TTC549 (cell line): ENCODE results near the gene ATF5.
"Not testable (repeated sequence)": the region's sequence is repeated elsewhere in the genome, so short reads cannot be mapped to it uniquely, and the experiment has no call there.

Experiments
- FAIRE-seq: peaks from 2 replicates; lab custom pipeline; 2012; peaks lifted over from hg19 to GRCh38; lab: Jason Lieb, UNC

The ATF5 gene

DNA sequence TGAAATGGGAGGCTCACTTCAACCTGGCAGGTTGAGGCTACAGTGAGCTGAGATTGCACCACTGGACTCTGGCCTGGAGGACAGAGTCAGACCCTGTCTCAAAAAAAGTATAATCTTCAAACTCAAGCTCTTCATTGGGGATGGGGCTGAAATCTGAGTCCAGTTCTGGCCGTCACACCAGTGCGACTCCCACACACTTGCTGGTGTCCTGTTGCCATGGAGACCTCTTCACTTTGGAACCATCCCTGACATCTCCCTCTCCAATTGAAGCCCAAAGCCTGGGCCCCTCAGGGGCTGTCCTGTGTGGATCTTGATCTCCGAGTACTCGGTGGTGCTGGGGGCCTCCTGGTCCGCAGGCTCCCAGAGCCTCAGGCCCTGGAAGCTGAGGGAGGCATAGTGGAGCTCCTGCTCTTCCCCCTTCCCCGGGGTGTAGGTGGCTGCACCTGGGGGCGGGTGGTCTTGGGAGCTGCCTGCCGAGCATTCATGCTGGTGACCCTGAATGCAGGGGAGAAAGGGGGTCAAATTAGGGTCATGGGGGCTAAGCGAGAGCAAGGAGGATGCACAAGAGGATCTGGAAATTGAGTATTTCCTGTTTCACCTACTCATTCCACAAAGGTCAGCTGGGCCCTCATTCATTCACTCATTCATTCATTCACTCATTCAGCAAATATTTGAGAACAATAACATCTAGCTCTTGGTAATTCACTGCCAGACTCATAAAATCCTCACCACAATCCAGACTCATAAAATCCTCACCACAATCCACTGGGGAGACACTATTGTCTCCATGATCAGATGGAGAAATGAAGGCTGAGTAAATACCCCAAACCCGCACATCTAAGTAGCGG, 21.0 kb downstream of the ATF5 start:
- no peak for FAIRE-seq

DNA sequence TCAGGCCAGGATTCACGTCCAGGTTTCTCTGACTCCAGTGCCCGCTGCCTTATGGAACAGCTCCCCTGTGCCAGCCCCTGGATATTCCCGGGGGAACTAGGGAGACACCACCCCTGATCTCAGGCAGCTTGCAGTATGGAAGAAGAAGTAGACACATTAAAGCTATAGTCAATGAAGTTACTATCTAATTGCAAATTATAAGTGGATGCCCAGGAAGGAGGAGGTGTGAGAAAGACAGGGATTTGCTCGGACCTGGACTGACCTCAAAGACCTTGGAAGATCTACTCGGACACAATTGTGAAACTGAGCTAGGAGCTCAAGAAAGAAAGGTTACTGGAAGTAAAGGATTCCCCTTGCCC, 21.6 kb downstream of the ATF5 start:
- FAIRE-seq = no peak

DNA sequence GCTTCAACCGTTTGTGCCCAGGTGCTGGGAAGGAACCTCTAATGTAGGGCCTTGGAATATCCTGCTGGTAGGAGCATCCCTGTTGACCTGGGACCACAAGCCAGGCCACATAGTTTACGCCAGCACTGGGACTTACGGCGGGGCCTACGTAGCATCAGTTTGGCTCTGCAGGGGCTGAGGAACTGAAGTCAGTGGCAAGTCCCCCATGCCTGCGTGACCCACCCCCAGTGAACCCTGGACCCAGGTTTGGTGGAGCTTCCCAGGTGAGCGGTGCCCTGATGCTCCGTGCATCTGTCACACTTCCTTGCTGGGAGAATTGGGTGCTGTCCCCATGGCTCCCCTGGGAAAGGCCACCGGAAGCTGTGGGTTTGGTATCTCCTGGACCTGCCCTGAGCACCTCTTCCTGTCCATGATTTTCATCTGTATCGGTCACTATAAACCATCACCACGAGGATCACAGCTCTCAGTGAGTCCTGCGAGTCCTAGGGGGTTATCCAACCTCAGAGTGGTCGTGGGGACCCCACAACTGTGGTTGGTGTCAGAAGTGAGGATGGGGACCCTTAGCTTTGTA, 22.0 kb downstream of the ATF5 start:
- no peak for FAIRE-seq

DNA sequence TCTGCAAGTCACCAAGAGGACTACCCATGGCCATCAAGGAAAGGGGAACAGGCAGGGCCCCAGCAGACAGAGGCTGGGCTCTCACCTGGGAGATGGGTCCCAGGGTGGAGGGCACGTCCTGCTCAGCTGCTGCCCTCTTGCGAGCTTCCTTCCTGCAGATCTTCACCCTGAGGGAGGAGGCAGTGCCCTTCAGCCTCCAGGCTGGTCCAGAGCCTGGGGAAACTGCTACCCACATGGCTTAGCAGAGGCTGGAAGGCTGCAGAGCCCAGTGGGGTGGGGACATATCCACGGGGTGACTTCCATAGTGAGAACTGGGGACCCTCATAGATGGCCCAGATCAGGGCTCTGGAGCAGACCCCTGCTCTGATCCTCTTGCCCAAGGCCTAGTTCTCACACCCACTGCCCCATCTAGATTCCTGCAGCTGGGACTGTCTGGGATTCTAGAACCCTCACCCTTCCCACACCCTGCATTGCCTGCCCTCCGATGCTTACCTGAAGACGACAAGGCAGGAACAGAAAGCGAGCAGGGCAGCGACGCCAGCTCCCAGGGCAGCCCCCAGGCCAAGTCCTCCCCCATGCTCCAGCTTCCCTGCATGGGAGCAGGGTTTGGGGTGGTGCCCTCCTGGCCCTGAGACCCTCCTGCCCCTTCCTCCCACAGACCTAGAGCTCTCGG, 22.9 kb downstream of the ATF5 start:
- no peak for FAIRE-seq

DNA sequence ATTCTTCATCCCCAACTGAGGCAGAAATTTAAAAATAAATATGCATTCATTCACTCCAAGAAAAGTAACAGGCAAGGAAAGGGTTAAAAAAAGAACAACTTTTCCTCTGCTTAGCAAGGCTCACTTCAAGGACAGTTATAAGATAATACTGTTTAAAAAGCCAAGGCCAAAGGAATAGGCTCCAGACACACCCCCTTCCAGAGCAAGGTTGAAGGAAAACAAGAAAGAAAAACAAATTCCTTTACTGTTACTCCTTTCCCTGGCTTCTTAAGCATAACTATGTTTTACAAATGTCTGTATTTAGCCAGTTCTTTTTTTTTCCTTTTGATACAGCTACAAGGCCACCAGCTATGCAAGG, 23.5 kb downstream of the ATF5 start:
- FAIRE-seq = no peak

DNA sequence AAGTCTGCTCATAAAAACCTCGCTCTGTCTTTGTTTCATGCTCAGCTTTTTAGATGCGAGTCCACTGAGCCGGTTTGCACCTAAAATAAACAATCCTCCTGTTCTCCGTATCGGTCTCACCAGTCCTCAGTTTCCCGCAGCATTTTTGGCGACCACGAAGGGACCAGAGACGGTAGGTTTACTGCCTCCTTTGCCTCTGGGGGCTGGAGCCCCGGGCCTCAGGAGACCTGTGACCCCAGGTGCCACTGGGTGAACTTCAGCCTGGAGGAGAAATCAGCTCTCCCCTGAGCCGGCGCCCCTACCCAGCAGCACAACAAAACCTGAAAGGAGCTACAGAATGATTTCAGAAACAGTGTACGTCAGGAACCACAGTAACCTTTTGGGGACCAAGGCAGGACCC, 23.9 kb downstream of the ATF5 start:
- no peak for FAIRE-seq

DNA sequence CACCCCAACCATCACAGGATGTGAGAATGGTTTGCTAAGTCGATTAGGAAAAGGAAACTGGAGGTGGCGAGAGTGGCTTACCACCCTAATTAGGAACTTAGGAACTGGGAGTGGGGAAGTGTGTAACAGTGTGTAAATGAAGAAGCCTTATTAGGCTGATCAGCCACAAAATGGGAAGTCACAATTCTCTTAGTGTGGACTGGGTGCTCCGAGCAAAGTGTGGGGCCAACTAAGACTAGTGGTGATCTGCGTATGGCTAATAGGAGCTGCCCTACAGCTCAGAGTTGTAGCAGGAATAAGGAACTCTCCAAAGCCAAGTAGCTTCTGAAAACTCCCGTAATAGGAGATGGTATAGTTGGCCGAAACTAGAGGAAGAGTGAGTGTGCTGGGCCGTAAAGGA, 24.4 kb downstream of the ATF5 start:
- no peak for FAIRE-seq

DNA sequence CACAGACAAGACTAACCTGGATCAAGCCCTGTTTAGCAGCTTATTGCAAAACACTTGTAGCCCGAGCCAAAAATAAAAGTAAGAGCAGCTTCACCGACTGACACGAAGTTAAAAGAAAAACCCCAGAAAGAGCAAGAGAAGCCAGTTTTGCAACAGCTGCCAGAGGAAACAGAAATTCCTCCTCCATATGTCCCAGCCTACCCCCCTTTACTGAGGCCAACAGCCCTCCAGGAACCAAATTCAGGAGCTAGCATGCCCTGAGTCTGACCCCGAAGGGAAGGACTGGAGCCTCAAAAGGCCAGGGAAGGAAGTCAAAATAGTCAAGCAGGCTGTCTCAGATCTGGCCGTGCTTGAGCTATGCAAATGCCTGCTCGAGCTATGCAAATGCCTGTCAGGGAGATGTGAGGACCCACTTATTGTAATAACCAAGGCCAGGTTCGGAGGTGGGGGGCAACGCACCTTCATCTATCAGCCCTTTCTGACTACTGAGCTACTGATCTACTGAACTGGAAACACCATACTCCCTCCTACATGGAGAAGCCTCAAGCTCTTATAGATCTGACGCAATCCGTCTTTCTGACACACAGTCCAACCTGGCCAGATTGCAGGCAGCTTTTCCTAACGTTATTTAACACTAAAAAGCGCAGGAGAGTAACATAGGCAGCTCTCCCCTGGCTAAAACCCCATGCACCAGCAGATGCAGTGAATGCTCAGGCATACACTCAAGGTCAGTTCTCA, 25.3 kb downstream of the ATF5 start:
- FAIRE-seq = no peak

DNA sequence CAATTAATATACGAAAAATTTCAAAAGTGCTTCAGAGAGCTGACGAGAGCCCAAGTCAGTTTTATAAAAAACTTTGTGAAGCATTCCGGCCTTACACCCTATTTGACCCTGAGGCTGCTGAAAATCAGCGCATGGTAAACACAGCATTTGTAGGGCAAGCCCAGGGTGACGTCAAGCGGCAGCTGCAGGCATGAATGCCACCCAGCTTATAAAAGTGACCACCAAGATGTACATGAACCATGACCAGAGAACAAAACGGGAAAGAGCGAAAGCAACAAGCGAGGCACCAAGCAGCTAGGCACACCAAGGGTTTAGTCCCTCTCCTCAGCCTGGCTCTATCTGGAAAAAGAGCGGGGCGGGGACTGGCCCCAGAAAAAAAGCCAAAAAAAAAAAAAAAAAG, 25.9 kb downstream of the ATF5 start:
- FAIRE-seq = no peak

DNA sequence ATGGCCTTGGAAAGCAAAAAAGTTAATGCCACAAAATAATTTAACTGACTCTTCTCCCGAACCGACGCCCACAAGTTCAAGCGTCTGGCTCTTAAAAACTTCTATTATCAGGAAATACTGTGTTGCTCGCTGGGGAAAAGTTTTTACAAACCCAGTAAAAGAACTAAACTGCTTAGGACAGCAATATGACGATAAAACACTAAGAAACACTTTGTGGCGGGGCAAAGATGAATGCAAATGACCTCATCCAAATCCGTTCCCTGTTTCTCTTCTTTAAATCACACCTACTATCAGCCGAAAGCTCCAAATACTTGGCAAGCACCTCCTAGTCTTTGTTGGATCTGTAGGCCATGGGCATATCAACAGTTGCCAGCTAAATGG, 27.1 kb downstream of the ATF5 start:
- no peak for FAIRE-seq

DNA sequence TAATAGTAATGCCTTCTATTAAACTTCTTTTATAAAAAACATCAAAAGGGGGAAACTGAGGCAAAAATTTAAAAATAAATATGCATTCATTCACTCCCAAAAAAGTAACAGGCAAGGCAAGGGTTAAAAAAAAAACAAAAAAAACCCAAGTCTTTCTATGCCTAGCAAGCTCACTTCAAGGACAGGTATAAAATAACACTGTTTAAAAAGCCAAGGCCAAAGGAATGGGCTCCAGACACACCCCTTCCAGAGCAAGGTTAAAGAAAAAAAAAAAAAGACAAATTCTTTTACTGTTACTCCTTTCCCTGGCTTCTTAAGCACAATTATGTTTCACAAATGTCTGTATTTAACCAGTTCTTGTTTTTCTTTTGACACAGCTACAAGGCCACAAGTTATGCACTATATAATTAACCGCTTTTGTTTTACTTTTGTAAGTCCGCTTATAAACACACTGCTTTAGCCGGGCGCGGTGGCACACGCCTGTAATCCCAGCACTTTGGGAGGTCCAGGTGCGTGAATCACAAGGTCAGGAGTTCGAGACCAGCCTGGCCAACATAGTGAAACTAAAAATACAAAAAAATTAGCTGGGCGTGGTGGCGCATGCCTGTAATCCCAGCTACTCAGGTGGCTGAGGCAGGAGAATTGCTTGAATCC, 28.4 kb downstream of the ATF5 start:
- no peak for FAIRE-seq

DNA sequence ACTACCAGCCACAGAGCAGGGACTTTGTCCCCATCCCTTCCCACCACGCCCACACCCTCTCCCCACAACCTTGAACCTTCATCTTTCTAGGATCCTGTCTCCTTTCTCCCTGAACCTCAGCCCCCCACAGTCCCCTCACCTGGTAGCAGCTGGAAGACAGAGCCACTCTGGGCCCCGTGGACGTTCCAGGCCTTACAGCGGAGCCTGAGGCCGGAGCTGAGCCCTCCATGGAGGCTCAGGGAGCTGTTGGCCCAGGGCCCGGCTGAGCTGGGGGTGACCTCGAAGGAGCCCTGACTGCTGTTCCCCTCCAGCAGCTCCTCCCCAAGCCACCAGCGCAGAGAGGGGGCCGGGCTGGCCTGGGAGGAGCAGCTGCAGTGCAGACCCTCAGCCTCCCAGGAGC, 29.1 kb downstream of the ATF5 start:
- FAIRE-seq = not testable (repeated sequence)

DNA sequence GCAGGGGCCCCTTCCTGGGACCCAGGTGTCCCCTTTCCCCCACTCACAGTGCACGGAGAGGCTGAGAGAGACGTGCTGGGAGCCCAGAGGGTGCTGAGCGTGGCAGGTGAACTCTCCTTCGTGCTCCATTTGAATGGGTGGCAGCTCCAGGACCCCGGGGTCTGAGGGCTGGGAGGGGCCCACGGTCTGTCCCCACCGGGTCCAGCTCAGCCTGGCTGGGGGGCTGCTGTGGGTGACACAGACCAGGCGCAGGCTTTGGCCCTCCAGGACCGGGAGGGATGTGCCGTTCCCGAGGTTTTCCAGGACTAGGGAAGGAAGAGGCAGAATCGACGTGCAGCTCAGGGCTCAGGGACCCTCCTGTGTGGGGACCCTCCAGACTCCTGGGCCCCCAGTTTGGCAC, 29.6 kb downstream of the ATF5 start:
- FAIRE-seq = not testable (repeated sequence)

DNA sequence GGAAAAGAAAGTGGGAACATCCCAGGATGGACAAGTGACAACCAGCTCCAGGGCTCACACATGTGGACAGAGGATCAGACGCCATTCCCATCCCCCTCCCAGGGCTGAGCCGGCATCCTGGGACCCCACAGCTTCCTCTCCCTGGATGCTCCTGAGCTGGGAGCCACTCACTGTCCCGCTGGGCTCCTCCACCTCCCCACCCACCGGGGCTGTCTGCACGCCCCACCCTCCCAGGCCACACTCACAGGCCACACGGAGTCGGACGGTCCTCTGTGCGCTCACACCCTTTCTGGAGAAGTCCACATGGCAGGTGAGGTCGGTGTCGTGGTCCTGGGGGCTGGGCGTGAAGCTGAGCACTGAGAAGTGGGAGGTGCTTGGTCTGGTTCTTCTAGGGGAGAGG, 30.9 kb downstream of the ATF5 start:
- not testable (repeated sequence) for FAIRE-seq

DNA sequence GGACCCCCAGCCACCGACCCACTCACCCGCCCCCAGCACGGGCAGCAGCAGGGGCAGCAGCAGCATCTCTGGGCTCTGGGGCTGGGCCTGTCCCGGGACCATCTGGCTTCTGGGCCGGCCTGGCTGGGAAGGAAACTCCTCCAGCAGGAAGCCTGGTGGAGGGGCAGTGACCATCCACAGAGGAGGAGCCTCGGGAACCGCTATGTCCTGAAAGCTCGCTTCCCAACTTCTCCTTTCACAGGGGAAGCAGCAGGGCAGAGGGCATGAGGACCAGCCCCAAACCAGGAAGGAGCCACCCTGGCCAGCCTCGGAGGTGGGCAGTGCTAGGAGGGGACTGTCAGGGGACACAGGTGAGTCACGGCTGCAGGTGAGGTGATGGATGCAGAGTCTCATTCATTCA, 32.0 kb downstream of the ATF5 start, which contains the start of gene SIGLEC11:
Gene SIGLEC11 (minus strand): TSS at position 193 of the 400 bp plus-strand sequence. CDS start 91 bp downstream, at position 102.
- FAIRE-seq = not testable (repeated sequence)

DNA sequence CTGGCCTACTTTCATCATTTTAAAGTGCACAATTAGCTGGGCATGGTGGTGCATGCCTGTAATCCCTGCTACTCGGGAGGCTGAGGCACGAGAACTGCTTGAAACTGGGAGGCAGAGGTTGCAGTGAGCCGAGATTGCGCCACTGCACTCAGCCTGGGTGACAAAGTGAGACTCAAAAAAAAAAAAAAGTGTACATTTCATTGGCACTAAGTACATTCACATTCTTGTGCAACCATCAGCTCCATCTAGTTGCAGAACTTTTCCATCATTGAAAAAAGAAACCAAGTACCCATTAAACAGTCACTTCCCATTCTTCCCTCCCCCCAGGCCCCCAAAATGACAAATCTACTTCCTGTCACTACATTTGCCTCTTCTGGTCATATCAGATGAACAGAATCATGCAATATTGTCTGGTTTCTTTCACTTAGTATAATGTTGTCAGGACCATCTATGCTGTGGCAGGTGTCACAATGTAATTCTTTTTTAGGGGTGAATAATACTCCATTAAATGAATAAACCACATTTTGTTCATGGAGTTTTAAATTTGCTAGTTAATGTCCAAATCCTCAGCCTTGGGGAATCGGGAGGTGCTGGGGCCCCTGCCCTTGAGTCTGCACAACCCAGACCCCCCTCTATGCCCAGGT, 39.4 kb downstream of the ATF5 start:
- no peak for FAIRE-seq

DNA sequence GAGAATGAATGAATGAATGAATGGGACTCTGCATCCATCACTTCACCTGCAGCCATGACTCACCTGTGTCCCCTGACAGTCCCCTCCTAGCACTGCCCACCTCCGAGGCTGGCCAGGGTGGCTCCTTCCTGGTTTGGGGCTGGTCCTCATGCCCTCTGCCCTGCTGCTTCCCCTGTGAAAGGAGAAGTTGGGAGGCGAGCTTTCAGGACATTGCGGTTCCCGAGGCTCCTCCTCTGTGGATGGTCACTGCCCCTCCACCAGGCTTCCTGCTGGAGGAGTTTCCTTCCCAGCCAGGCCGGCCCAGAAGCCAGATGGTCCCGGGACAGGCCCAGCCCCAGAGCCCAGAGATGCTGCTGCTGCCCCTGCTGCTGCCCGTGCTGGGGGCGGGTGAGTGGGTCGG, 40.4 kb downstream of the ATF5 start:
- not testable (repeated sequence) for FAIRE-seq

DNA sequence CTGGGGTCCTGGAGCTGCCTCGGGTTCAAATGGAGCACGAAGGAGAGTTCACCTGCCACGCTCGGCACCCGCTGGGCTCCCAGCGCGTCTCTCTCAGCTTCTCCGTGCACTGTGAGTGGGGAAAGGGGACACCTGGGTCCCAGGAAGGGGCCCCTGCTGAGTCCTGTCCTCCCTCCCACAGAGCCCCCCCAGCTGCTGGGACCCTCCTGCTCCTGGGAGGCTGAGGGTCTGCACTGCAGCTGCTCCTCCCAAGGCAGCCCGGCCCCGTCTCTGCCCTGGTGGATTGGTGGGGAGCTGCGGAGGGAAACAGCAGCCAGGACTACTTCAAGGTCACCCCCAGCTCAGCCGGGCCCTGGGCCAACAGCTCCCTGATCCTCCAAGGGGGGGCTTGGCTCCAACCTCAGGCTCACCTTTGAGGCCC, 43.0 kb downstream of the ATF5 start:
- no peak for FAIRE-seq

DNA sequence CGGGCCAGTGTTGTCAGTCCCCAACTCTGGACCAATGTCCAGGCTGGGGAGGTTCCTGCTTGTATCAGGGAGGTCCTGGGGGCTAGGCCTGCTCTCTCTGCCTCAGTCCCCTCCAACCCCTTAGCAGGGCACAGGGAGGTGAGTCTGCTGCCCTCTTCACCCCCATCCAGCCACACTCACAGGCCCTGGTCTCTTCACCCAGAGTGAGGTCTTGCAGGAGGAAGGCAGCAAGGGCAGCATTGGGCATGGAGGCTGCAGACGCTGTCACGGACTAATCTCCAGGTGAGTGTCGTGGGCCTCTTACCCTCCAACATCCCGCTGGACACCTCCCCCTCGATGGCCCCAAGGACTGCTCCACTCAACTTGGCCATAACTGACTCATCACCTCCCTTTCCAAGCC, 43.8 kb downstream of the ATF5 start:
- FAIRE-seq = no peak

DNA sequence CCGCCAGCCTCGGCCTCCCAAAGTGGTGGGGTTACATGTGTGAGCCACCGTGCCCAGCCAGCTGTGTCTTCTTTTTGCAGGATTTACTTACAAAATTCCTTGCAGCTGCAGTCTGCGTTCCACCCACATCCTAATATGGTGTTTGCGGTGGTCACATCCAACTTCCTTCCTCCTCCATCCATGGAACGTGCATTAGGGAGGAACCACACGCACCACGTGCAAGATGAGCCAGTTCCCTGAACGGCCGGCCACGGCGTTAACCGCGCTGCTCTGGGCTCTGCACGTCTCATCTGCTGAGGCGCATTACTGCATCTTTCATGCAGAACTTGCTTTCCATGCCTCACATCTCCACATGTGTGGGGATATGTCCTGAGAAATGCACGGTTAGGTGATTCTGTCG, 45.0 kb downstream of the ATF5 start:
- FAIRE-seq = no peak

DNA sequence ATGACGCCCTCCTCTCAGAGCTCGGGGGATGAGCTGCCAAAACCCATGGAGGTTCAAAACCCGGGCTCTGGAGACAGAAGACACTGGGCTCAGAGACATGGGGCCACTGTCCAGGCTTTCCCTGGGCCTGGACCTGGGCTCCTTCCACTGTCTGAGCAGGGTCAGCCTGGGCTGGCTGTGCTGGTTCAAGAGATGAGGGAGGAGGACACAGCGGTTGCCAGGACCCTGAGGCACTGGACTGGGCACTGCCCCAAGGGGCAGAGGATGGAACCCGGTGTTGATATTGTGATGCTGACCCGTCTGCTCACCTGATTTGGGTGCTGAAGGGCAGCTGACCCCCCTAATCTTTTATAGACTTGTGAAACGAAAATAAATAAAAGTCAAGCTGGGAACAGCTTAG, 46.0 kb downstream of the ATF5 start:
- no peak for FAIRE-seq

DNA sequence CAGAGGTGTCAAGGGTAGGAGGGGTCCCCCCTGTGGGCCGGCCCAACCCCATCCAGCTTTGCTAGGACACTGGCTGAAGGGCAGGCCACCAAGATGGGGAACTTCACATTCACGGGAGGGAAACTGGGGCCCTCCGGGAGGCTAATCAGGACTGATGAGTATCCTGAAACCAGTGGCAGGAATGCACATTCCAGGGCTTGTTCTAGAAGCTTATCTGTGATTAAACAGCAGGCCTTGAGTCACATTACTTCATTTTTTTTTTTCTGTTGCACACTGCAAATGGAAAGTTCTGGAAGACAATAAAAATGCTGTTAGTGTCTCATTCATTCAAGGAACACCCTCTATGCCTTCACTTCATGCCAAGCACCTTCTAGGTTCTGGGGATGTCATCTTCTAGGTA, 47.5 kb downstream of the ATF5 start:
- no peak for FAIRE-seq
